Activated naive CD8-positive, alpha-beta T cell treated with anti-CD3 and anti-CD28 coated beads, Interleukin-2, amount 10 ng/mL, durations not matched to agents 7 days and 5 days (primary cell): Measurements from ENCODE around the gene STBD1. TPM values are rescaled to one million over a fixed set of nuclear protein-coding genes. Genes with fewer than 3 reads are reported as not detected.

Experiments
- total RNA-seq, 2 experiments: library from RNA; stranded (reverse); gene quantifications; one replicate each; pipeline ENCODE4 v1.2.3, GENCODE V29; 2021

STBD1 gene
- total RNA-seq, 2 experiments from 2014 or later, result 0.44 to 0.68 TPM

Other genes with a start within 250 kb of the STBD1 start
- gene ART3, start 232.0 kb upstream of the STBD1 start, total RNA-seq, result not detected
- gene NUP54, start 158.3 kb upstream of the STBD1 start, total RNA-seq, result 10 to 100 TPM; 48.7 to 54.7 TPM
- 10 to 100 TPM; 16.3 to 18.4 TPM for gene SCARB2, start 92.9 kb upstream of the STBD1 start, total RNA-seq
- under 1 TPM in 1 of 2 experiments, not detected in 1; 0.78 TPM for gene FAM47E, start 55.0 kb upstream of the STBD1 start, total RNA-seq
- gene CCDC158, start 114.4 kb downstream of the STBD1 start, total RNA-seq, result not detected
- gene SHROOM3, start 128.5 kb downstream of the STBD1 start, total RNA-seq, result not detected